ENCODE measurements around the gene CACNA1G. TPM values are rescaled to one million over a fixed set of nuclear protein-coding genes. Genes with fewer than 3 reads are reported as not detected.

Gene CACNA1G
- polyA plus RNA-seq, 1 donor from 2014 or later, result 10.9 TPM

DNA sequence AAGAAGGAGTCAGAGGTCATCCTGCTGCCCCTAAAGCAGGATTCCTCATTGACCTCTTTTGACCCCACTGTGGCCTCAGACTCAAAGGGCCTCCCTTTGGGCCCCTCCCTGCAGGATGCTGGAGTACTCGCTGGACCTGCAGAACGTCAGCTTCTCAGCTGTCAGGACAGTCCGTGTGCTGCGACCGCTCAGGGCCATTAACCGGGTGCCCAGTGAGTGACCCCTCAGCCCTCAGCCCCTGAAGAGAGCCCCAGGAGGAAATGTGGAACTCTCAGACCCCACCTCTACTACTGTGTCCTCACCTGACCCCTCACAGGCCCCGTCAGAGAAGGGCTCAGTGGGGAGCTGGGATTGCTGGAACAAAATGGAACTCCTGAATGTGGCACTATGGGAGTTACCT, 9.1 kb downstream of the CACNA1G start:
- Histone ChIP-seq H3K27ac (ENCODE audit: low read length) (peak overlapping the region; percentile 62), H3K27me3 (ENCODE audit: insufficient read depth, low read depth, low read length) (no peaks in the 10 kb centered on the region), H4K20me1 (ENCODE audit: insufficient read depth) (no peaks in the 10 kb centered on the region), H3K9me2 (ENCODE audit: insufficient read depth, low read length) (no peaks in the 10 kb centered on the region), H2AFZ (ENCODE audit: low read depth, low read length) (no peak overlapping the region), H3K9me3 (ENCODE audit: low read length) (no peaks in the 10 kb centered on the region), H3K36me3 (ENCODE audit: insufficient read depth, low read length) (no peaks in the 10 kb centered on the region), H3K79me2 (replicated peaks; ENCODE audit: insufficient read depth, low read length) (no peaks in the 10 kb centered on the region), H3F3A (ENCODE audit: insufficient read depth, low read length, poor library complexity, severe bottlenecking) (no peaks in the 10 kb centered on the region), H3K9ac (ENCODE audit: low read length) (peak overlapping the region; percentile 51), H3K4me3 (ENCODE audit: low read length) (peak overlapping the region; percentile 11), H3K4me2 (ENCODE audit: low read length) (no peak overlapping the region)
- no peak for TF ChIP-seq SMC3 (conservative IDR thresholded peaks at IDR 0.05; ENCODE audit: poor library complexity)

DNA sequence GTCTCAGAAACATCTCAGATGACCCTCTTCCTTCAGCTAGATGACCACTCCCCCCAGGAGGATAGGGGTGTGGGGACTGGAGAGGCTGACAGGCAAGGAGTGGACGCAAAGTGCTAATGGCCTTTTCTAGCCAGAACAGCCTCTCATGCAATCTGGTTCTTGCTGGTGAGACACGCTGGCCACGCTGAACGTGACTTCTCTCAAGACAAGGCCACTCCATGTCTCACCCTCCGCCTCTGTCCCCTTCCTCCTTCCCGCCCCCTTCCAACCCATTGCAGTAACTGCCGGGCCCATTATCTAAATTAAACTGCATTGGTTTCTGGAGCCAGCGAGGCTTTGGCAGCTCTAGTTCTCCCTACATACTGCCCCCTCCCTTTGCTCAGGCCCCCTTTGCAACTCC, 9.5 kb downstream of the CACNA1G start:
- no peak overlapping the region for H2AFZ ChIP-seq (ENCODE audit: low read depth, low read length)
- H3K9me3 ChIP-seq (ENCODE audit: low read length), result no peaks in the 10 kb centered on the region
- no peak overlapping the region for H3K4me2 ChIP-seq (ENCODE audit: low read length)
- H3K4me3 ChIP-seq (ENCODE audit: low read length), result peak overlapping the region; percentile 11
- peak overlapping the region; percentile 62 for H3K27ac ChIP-seq (ENCODE audit: low read length)
- no peaks in the 10 kb centered on the region for H3K27me3 ChIP-seq (ENCODE audit: insufficient read depth, low read depth, low read length)
- no peaks in the 10 kb centered on the region for H4K20me1 ChIP-seq (ENCODE audit: insufficient read depth)
- no peaks in the 10 kb centered on the region for H3K79me2 ChIP-seq (replicated peaks; ENCODE audit: insufficient read depth, low read length)
- no peaks in the 10 kb centered on the region for H3F3A ChIP-seq (ENCODE audit: insufficient read depth, low read length, poor library complexity, severe bottlenecking)
- TF ChIP-seq TAF1 (IDR thresholded peaks at IDR 0.05; ENCODE audit: low read depth) (no peak), MXI1 (conservative IDR thresholded peaks at IDR 0.05; ENCODE audit: poor library complexity, severe bottlenecking) (no peak), RAD21 (conservative IDR thresholded peaks at IDR 0.05) (no peak), EZH2 (IDR thresholded peaks at IDR 0.05; ENCODE audit: borderline replicate concordance, insufficient read depth, low read length, poor library complexity, severe bottlenecking) (no peak), EP300 (conservative IDR thresholded peaks at IDR 0.05; ENCODE audit: poor library complexity, severe bottlenecking) (no peak), SMC3 (conservative IDR thresholded peaks at IDR 0.05; ENCODE audit: poor library complexity) (no peak), POLR2AphosphoS5 (IDR thresholded peaks at IDR 0.05) (no peak)
- TF ChIP-seq, protein P1, sequence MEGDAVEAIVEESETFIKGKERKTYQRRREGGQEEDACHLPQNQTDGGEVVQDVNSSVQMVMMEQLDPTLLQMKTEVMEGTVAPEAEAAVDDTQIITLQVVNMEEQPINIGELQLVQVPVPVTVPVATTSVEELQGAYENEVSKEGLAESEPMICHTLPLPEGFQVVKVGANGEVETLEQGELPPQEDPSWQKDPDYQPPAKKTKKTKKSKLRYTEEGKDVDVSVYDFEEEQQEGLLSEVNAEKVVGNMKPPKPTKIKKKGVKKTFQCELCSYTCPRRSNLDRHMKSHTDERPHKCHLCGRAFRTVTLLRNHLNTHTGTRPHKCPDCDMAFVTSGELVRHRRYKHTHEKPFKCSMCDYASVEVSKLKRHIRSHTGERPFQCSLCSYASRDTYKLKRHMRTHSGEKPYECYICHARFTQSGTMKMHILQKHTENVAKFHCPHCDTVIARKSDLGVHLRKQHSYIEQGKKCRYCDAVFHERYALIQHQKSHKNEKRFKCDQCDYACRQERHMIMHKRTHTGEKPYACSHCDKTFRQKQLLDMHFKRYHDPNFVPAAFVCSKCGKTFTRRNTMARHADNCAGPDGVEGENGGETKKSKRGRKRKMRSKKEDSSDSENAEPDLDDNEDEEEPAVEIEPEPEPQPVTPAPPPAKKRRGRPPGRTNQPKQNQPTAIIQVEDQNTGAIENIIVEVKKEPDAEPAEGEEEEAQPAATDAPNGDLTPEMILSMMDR (IDR thresholded peaks at IDR 0.05; ENCODE audit: poor library complexity, severe bottlenecking), result no peak
- TF ChIP-seq, protein P2, sequence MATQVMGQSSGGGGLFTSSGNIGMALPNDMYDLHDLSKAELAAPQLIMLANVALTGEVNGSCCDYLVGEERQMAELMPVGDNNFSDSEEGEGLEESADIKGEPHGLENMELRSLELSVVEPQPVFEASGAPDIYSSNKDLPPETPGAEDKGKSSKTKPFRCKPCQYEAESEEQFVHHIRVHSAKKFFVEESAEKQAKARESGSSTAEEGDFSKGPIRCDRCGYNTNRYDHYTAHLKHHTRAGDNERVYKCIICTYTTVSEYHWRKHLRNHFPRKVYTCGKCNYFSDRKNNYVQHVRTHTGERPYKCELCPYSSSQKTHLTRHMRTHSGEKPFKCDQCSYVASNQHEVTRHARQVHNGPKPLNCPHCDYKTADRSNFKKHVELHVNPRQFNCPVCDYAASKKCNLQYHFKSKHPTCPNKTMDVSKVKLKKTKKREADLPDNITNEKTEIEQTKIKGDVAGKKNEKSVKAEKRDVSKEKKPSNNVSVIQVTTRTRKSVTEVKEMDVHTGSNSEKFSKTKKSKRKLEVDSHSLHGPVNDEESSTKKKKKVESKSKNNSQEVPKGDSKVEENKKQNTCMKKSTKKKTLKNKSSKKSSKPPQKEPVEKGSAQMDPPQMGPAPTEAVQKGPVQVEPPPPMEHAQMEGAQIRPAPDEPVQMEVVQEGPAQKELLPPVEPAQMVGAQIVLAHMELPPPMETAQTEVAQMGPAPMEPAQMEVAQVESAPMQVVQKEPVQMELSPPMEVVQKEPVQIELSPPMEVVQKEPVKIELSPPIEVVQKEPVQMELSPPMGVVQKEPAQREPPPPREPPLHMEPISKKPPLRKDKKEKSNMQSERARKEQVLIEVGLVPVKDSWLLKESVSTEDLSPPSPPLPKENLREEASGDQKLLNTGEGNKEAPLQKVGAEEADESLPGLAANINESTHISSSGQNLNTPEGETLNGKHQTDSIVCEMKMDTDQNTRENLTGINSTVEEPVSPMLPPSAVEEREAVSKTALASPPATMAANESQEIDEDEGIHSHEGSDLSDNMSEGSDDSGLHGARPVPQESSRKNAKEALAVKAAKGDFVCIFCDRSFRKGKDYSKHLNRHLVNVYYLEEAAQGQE (IDR thresholded peaks at IDR 0.05; ENCODE audit: borderline replicate concordance), result no peak
- no peaks in the 10 kb centered on the region for H3K36me3 ChIP-seq (ENCODE audit: insufficient read depth, low read length)
- peak overlapping the region; percentile 51 for H3K9ac ChIP-seq (ENCODE audit: low read length)
- no peaks in the 10 kb centered on the region for H3K9me2 ChIP-seq (ENCODE audit: insufficient read depth, low read length)

DNA sequence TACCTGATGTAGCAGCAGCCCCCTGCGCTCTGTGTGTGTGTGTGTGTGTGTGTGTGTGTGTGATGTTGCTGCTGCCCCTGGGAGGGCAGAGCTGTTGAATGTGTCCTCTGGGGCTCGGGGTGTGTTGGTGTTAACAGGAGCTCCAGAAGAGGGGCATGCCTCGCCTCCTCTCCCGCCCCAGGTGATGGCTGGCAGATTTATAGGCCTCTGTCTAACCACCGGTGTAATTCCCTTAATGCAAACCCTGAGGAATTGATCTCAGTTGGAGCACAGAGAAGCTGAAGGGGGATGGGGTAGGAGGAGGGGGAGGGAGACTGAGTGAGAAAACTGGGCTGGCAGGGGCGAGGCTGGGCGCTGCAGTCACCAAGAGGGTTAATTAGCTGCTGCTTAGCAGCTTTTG, 10.0 kb downstream of the CACNA1G start:
- Histone ChIP-seq H3K9me2 (ENCODE audit: insufficient read depth, low read length) (no peaks in the 10 kb centered on the region), H2AFZ (ENCODE audit: low read depth, low read length) (no peak overlapping the region), H3K27me3 (ENCODE audit: insufficient read depth, low read depth, low read length) (no peaks in the 10 kb centered on the region), H3K27ac (ENCODE audit: low read length) (peak overlapping the region; percentile 62), H3K79me2 (replicated peaks; ENCODE audit: insufficient read depth, low read length) (no peaks in the 10 kb centered on the region), H3K9me3 (ENCODE audit: low read length) (no peaks in the 10 kb centered on the region), H3K9ac (ENCODE audit: low read length) (peak overlapping the region; percentile 51), H3F3A (ENCODE audit: insufficient read depth, low read length, poor library complexity, severe bottlenecking) (no peaks in the 10 kb centered on the region), H3K4me3 (ENCODE audit: low read length) (peak overlapping the region; percentile 11), H4K20me1 (ENCODE audit: insufficient read depth) (no peaks in the 10 kb centered on the region), H3K36me3 (ENCODE audit: insufficient read depth, low read length) (no peaks in the 10 kb centered on the region), H3K4me2 (ENCODE audit: low read length) (no peak overlapping the region)
- TF ChIP-seq RAD21 (conservative IDR thresholded peaks at IDR 0.05), result no peak
- TF ChIP-seq TAF1 (IDR thresholded peaks at IDR 0.05; ENCODE audit: low read depth), result no peak
- TF ChIP-seq SMC3 (conservative IDR thresholded peaks at IDR 0.05; ENCODE audit: poor library complexity), result no peak
- TF ChIP-seq POLR2AphosphoS5 (IDR thresholded peaks at IDR 0.05), result peak; percentile 37

Measured in neural cell (in vitro differentiated cells).